Astrocyte of the spinal cord (primary cell): Measurements from ENCODE around the gene CPNE8.

Experiments used
- DNase-seq: peaks from one replicate; pipeline ENCODE4 v3.0.0; 2011; ENCODE audit warnings: low read depth, low spot score
- H3K4me3 ChIP-seq: 2 replicates; pipeline ENCODE4 v1.5.1; 2011; ENCODE audit warnings: low read depth, mild to moderate bottlenecking, low read length, moderate library complexity
- in situ Hi-C: cut with HindIII; loops from 2 replicates; pipeline ENCODE4 v1.10.0; 2017; ENCODE audit warnings: low sequenced_read_pairs
- TF ChIP-seq, protein P1 (sequence below): IDR thresholded peaks from 2 replicates; pipeline ENCODE4 v1.5.1; 2012; ENCODE audit warnings: low read depth, mild to moderate bottlenecking, low read length, inconsistent platforms

The CPNE8 gene

DNA sequence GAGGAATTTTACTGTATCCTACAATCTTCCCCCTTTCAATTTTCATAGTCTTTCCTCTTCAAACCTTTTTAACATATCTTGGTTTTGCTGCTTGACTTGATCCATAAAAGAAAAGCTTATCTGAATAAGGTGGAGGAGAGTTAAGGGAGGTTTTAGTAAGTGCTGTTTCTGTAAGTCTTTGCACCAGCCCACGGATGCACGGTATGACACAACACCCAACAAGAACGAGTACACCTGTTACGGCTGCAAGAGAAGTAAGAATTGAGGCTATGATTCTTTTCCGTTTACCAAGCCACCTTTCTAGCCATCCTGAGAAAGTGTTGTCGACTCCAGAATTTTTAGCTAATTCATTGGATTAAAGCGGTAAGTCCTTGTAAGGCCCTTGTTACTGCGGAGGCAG lies 26.1 kb upstream of the CPNE8 start:
- TF ChIP-seq, protein P1, sequence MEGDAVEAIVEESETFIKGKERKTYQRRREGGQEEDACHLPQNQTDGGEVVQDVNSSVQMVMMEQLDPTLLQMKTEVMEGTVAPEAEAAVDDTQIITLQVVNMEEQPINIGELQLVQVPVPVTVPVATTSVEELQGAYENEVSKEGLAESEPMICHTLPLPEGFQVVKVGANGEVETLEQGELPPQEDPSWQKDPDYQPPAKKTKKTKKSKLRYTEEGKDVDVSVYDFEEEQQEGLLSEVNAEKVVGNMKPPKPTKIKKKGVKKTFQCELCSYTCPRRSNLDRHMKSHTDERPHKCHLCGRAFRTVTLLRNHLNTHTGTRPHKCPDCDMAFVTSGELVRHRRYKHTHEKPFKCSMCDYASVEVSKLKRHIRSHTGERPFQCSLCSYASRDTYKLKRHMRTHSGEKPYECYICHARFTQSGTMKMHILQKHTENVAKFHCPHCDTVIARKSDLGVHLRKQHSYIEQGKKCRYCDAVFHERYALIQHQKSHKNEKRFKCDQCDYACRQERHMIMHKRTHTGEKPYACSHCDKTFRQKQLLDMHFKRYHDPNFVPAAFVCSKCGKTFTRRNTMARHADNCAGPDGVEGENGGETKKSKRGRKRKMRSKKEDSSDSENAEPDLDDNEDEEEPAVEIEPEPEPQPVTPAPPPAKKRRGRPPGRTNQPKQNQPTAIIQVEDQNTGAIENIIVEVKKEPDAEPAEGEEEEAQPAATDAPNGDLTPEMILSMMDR: no peak
- no peak overlapping the region for H3K4me3 ChIP-seq
- DNase-seq: no peak
- in situ Hi-C loops: no loop called here

DNA sequence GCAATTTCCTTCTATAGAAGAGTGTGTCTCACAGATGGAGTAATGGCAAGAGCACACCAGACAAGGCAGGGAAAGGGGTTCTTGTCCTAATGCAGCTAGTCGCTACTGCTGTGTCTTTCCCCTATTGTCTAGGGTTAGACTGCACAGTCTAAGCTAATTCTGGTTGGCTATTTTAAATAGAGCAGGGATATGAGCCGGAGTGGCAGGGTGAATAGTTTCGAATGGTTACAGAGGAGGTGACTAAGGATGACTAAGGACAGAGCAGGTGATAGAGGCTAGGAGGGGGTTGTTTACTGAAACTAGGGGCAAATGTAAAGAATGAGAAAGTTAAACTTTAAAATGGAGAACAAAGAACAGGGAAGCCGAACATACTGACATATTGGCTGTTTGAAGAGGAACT lies 25.6 kb upstream of the CPNE8 start:
- TF ChIP-seq, protein P1: no peak
- H3K4me3 ChIP-seq: no peak overlapping the region
- in situ Hi-C loops: no loop called here
- DNase-seq: no peak

DNA sequence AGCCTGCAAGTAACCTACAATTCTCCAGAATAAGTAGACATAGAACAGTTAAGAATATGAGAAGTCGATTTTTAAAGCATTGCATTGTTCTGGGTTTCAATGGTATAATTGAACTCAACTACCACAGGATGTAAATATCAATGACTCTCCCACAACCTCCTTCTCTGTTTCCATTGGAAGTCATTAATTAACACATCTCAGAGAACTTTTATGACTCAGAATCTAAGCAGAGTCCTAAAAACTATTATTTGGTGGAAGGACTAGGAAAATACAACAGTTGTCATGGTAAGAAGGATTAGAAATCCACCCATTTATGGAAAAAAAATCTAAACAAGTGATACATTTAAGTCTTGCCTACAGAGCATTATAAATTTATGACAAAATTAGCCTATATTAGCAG lies 21.1 kb upstream of the CPNE8 start:
- in situ Hi-C loops: no loop called here
- no peak for DNase-seq
- H3K4me3 ChIP-seq: no peak overlapping the region
- TF ChIP-seq, protein P1: no peak

DNA sequence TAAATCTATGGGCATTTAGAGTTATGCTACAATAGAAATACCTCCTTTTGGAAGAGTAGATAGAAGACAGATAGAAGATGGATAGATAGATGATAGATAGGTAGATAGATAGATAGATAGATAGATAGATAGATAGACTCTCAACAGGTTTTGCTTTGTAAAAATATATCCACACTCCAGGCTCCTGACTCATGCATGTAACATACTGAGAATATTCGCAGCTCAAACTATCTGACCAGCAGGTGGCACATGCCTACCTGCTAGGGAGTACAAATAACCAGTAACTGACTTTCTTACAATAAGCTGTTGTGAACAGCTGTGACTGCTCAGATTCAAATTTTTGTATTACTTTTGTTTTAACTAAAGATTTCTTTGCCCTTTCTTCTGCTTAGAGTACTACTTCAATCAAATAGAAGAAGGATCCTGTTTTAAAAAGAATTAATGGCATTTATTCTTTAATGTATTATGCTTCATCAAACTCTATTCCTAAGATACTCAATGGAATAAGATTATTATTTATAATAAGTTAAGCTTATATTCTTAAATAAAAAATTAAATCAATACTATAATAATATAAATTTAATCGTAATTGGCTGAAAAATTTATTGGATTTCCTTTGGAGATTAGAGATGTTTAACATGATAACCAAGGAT lies 15.8 kb upstream of the CPNE8 start:
- DNase-seq: peak; percentile 77
- in situ Hi-C loops: no loop called here

DNA sequence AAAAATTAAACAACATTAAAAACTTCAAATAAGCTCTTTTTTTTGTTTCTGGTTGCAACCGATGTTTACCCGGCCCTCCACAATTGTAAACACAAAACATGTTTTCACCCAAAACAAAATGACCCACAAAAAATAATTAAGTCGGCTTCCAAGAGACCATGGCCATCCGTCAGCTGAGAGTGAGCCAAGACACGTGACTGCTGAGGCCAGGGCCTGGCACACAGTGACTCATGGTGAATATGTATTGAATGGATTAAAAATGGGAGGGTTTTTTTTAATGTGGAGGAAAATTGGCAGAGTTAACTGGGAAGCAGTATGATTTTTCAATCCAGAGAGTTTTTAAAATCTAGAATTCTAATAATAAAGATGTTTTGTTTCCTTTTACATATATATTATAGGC lies 13.8 kb upstream of the CPNE8 start:
- TF ChIP-seq, protein P1: no peak
- peak; percentile 24 for DNase-seq
- in situ Hi-C loops: no loop called here
- H3K4me3 ChIP-seq: no peak overlapping the region

More for the DNA sequence above, 15.8 kb upstream of the CPNE8 start:
- TF ChIP-seq, protein P1: peak; percentile 63
- no peak overlapping the region for H3K4me3 ChIP-seq

DNA sequence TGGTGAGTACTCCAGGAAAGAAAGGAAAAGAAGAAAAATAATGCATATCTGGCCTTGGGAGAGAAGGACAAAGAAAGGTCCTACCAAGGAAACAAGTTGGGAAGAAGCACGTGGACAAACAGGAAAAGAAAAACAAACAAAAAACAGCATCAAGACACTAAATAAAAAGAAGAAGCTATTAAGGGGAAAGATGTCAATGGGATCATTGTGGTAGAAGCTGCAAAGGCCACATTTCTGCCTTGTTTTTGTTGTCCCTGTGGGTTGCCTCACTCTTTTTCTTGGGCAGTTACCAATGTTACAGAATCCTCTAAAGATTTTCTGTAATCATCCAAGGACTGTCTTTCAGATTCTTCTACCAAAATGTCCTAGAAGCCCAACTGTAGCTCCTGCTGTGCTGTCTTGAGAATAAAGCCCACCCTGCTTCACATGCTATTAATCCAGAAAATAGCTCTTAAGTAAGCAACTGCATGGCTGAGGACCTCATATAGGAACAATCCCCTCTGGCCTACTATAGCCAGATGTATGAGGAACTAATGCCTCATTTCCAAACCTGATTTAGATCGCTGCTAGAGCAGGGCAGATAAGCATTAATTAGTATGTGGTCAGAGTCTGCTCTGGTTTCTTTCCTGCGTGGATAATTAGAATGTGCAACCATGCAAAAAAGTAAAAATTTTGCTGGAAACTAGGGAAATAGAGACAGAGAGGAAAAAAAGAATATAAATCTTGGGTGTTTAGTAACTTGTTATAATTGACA lies 10.2 kb upstream of the CPNE8 start:
- DNase-seq: no peak
- TF ChIP-seq, protein P1: no peak
- no peak overlapping the region for H3K4me3 ChIP-seq
- in situ Hi-C loops: no loop called here
